IPS-NIHi11 (cell line): ENCODE data around the gene DCTPP1.
"Not testable (repeated sequence)": the region's sequence is repeated elsewhere in the genome, so short reads cannot be mapped to it uniquely, and the experiment has no call there.

ENCODE experiments used
- DNase-seq: peaks from one replicate; pipeline ENCODE4 v3.0.0; 2012; ENCODE audit warnings: mixed read lengths, low spot score

DCTPP1 gene

DNA sequence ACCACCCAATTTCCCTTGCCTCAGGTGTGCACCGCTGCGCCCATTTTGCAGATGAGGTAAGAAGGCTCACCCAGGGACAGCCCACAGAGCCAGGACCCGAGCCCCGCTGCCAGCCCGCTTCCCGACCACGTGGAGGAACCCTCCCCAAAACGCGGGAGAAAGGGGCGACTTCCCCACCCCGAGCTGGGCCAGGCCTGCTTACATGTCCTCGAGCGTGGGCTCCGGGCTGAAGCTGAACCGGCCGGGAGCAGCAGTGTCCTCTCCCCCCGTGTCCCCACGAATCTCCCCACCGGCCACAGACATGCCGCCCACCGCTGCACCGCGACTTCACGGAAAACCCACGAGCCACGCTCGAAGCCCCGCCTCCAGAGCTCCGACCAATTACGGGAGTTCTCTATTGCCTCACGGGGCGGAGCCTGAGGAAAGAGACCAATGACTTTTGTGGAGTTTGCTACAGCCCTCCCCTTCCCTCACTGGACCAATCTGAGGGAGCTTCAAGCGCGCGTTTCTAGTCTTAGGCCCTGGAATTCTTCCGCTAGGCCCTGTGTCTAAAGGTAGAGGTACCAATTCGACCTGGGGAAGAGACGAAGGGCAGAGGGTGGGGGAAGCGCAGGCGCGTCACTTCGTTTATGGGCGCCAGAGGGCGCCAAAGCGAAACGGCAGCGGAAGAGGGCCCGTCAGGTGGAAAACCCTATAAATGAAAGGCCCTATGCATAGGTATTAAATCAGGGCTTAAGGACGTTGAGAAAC lies at the start of gene DCTPP1:
Gene DCTPP1, minus strand, starts transcription at position 353 of the 750 bp plus-strand sequence. Its CDS starts 50 bp downstream, at position 303.
- DNase-seq = peak; percentile 92

DNA sequence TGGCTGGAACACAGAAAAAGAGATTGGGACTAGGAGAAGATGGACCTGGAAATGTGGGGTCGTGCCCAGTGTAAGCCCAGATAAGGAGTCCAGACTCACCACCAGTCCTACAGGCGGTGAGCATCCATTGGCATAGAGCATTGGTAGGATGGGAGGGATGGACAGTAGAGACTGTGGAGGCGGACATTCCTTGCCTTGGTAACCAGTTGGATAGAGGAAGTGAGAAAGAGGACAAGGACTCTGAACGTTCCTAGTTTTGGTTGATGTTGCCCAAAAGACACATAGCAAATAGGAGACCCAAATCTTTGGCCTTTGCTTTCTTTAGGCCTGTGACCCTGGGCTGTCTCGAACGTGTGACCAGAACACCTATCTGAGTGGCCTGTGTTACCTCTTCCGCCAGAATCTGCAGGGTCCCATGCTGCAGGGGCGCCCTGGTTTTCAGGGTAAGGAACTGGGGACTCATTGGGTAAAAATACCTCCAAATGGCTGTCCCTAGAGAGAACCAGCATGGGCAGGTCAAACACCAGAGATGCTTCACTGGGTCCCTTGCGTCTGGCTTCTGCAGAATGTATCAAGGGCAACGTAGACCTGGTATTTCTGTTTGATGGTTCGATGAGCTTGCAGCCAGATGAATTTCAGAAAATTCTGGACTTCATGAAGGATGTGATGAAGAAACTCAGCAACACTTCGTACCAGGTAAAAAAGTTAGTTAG lies 49.1 kb upstream of the DCTPP1 start:
- DNase-seq = no peak

DNA sequence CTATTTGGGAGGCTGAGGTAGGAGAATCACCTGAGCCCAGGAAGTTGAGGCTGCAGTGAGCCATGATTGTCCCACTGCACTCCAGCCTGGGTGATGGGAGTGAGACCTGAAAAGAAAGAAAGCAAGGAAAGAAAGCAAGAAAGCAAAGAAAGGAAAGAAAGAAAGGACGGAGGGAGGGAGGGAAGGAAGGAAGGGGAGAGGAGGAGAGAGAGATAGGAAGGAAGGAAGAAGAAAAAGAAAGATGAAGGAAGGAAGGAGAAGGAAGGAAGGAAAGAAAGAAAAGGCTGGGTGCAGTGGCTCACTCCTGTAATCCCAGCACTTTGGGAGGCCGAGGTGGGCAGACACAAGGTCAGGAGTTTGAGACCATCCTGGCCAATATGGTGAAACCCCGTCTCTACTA lies 47.9 kb upstream of the DCTPP1 start:
- not testable (repeated sequence) for DNase-seq

DNA sequence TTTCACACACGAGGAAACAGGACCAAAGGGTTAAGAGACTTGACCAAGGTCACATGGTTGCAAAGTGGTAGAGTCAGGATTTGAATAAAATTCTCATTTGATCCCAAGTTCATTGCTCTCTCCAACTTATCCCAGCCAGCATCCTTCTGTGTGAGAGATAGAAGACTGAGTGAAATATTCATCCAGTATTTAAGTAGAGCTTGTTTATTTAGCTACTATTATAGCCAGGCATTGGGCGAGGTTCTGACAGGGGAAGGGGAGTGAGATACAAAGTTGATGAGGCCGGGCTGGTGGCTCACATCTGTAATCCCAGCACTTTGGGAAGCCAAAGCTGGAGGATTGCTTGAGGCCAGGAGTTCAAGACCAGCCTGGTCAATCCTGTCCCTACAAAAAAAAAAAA lies 47.2 kb upstream of the DCTPP1 start:
- DNase-seq = no peak

DNA sequence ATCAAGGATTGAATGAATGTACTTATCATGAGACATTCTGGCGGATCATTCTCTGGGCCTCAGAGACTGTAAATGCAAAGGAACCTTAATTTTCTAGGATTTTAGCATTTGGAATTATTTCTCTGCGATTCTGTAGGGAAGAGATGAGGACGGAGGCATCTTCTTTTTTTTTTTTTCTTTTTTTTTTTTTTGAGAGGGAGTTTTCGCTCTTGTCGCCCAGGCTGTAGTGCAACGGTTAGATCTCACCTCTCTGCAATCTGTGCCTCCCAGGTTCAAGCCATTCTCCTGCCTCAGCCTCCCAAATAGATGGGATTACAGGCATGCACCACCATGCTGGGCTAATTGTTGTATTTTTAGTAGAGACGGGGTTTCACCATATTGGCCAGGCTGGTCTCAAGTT lies 44.9 kb upstream of the DCTPP1 start:
- DNase-seq = no peak

DNA sequence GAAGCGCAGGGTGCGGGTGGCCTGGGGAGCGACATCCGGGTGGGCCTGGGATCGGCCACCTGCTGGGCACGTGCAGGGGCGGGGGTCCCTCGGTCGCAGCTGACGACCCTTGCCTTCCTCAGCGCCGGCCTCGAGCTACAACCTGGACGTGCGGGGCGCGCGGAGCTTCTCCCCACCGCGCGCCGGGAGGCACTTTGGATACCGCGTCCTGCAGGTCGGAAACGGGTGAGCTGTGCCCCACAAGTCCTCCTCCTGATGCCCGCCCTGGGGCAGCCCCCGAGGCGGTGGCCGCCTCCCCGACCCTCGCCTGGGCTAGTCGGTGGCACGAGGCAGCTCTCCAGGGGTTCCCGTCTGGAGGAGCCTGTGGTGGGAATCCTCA lies 44.2 kb upstream of the DCTPP1 start:
- no peak for DNase-seq

DNA sequence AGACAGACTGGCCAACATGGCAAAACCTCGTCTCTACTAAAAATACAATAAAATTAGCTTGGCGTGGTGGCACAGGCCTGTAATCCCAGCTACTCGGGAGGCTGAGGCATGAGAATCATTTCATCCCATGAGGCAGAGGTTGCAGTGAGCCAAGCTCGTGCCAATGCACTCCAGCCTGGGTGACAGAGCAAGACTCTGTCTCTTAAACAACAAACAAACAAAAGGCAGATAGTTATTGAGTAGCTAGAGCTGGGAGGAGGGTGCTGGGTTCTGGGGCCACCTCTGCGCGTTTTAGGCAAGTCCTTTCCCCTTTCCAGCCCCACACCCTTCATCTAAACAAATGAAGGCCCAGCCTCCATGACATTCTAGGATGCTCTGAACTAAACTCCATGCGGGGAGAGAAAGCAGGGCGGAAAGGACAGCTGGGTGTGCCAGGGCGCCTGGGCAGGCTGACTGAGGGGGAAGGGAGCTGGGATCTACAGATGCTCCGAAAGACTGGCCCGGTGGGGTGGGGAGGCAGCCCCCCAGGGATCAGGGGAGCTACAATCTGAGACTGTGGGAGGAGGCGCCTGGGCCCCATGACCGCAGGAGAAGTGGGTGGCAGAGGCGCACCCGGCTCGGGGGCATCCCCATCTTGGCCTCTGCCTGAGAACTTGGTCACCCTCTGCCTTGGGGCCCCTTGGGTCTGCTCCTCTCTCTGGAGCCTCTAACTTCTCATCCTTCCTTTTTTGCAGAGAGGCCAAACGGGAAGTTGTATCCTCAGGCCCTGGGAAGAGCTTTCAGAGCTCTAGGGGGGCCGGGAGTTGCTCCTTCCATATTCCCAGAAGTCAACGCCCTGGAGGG lies 43.6 kb upstream of the DCTPP1 start:
- DNase-seq = no peak

DNA sequence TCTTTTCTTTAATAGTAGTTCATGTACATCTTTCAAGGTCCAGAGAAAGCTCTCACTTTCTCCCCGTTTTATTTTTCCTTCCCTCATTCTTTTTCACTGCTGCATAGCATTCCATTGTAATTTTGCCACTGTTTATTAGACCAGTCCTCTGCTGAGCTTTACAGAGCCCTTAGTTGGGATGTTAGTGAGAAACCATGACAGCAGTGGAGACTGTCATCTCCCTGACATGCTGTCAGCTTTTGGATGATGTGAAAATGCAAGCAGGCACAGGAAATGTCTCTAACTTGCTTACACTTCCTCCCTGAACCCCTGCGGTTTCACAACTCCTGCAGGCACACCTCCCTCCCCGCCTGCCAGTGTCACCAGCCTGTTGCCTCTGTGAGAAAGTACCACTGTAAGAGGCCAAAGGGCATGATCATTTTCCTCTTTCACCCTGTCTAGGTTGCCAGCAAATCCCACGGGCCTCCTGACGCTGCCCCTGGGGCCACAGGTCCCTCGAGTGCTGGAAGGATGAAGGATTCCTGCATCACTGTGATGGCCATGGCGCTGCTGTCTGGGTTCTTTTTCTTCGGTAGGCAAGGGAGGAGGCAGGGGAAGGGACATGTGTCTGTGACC lies 42.6 kb upstream of the DCTPP1 start, which contains the start of gene ITGAL:
Gene ITGAL, plus strand, starts transcription at position 415 of the 615 bp plus-strand sequence. Its CDS starts 96 bp downstream, at position 511.
- DNase-seq = no peak

DNA sequence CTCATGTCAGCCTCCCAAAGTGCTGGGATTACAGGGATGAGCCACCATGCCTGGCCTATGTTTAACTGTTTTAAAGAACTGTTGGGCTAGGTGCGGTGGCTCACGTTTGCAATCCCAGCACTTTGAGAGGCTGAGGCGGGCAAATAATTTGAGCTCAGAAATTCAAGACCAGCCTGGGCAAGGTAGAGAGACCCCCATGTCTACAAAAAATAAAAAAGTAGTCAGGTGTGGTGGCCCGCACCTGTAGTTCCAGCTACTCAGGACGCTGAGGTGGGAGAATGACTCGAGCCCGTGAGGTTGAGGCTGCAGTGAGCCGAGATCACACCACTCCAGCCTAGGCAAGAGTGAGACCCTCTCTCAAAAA lies 40.8 kb upstream of the DCTPP1 start:
- no peak for DNase-seq

DNA sequence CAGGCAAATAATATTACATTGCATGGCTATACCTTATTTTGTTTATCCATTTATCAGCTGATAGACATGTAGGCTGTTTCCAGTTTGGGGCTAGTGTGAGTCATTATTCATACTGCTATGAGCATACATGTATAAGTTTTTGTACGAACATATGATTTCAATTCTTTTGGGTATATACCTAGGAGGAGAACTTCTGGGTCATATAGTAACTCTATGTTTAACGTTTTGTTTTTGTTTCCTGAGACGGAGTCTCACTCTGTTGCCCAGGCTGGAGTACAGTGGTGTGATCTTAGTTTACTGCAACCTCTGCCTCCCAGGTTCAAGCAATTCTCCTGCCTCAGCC lies 40.3 kb upstream of the DCTPP1 start:
- no peak for DNase-seq

DNA sequence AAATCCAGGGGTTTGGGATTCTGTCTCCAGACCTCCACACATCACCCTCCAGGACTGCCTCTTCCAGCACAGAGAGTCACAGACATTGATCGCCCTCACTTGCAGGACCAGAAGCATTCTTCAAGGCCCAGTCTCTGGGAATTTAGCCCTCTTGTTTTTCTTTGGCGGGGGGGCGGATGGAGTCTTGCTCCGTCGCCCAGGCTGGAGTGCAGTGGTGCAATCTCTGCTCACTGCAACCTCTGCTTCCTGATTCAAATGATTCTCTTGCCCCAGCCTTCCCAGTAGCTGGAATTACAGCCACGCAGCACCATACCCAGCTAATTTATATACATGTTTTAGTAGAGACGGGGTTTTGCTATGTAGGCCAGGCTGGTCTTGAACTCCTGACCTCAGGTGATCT lies 34.2 kb upstream of the DCTPP1 start:
- no peak for DNase-seq

DNA sequence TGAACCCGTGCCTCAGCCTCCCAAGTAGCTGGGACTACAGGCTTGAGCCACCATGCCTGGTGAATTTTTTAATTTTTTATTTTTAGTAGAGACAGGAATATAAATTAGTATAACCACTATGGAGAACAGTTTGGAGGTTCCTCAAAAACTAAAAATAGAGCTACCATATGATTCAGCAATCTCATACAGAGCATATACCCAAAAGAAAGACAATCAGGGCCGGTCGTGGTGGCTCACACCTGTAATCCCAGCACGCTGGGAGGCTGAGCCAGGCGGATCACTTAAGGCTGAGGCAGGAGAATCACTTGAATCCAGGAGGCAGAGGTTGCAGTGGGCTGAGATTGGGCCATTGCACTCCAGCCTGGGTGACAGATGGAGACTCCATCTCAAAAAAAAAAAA lies 31.6 kb upstream of the DCTPP1 start:
- DNase-seq = not testable (repeated sequence)

DNA sequence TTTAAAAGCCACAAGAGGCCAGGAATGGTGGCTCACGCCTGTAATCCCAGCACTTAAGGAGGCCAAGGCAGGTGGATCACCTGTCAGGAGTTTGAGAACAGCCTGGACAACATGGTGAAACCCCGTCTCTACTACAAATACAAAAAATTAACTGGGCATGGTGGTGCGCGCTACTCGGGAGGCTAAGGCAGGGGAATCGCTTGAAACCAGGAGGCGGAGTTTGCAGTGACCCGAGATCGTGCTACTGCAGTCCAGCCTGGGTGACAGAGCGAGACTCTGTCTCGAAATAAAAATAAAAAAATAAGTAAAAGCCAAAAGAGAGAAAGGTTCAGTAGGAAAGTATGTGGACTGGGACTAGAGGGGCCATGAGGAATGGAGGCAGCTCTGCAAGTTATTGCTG lies 29.6 kb upstream of the DCTPP1 start:
- no peak for DNase-seq

DNA sequence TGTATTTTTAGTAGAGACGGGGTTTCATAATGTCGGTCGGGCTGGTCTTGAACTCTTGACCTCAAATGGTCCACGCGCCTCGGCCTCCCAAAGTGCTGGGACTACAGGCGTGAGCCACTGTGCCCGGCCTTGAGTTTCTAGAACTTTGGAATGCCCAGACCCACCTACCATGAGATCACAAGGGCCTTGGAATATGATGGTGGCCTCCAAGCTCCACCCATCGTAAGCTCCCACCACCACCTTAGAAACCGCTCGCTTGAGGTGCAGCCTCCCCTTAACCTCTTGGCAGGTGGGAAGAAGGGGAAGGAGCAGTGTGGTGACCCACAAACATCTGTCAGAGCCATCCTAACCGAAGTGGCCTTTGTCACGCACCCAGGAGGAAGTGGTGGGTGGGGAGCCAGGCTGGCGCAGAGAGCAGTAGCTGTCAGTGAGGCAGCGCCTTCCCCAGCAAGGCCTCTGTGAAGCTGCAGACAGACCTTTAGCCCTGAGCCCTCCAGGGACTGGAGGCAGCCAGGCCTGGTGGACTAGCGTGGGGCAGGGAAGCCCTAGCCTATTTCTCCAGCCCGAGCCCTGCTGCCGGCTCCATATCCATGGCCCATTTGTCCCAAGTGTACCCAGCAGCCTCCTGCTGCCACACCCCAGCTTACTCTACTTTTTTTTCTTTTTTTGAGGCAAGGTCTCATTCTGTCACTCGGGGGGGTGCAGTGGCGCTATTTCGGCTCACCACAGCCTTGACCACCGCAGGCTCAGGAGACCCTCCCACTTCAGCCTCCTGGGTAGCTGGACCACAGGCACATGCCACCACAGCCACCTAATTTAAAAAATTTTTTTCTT lies 28.9 kb upstream of the DCTPP1 start:
- DNase-seq = no peak

DNA sequence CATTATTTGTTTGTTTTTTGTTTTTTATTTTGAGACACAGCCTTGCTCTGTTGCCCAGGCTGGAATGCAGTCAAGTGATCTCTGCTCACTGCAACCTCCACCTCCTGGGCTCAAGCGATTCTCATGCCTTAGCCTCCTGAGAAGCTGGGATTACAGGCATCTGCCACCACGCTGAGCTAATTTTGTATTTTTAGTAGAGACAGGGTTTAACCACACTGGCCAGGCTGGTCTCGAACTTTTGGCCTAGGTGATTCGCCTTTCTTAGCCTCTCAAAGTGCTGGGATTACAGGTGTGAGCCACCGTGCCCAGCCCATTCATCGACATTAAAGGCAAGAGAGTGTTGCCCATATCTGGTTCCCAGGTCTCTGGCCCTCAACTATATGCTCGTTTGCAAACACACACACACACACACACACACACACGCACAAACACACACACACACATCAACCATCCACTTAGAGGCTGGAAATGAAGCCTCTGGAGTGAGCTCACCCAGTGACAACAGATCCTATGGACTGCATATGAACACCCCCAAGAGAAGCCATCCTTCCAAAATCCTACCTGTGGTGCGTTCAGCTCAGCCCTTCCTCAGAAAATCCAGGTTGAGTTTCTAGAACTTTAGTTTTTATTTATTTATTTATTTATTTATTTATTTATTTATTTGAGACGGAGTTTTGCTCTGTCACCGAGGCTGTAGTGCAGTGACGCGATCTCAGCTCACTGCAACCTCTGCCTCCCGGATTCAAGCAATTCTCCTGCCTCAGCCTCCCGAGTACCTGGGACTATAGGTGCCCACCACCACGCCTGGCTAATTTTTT lies 28.1 kb upstream of the DCTPP1 start:
- no peak for DNase-seq

DNA sequence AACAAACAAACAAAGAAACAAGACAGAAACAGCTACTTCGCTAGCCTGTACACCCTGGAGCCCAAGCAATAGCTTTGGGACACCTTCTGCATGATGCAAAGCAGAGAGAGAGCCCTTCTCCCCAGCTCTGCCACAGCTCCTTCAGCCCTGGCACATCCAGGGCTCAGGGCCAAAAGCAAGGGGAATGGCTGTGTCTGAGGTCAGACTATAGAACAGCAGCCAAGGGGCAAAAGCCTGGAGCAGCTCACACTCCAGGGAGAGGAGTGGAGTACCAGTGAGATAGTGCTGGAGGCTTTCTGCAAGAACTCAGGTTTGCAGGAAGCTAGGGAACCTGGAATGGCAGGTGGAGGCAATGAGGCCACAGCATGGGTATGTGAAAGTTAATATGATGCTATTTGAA lies 27.4 kb upstream of the DCTPP1 start:
- DNase-seq = no peak

DNA sequence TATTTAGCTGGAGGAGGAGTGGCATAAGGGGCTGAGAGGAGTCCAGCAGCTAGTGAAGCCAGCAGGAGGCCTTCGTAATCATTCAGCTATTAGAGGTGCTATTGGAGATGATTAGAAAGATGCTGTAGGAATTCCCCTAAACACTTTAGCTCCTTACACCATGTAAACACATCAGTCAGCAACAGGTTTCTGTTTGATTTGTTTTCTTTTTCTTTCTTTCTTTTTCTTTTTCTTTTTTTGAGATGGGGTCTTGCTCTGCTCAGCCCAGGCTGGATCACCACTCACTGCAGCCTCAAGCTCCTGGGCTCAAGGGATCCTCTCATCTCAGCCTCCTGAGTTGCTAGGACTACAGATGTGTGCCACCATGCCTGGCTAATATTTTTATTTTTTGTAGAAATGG lies 26.5 kb upstream of the DCTPP1 start:
- no peak for DNase-seq

DNA sequence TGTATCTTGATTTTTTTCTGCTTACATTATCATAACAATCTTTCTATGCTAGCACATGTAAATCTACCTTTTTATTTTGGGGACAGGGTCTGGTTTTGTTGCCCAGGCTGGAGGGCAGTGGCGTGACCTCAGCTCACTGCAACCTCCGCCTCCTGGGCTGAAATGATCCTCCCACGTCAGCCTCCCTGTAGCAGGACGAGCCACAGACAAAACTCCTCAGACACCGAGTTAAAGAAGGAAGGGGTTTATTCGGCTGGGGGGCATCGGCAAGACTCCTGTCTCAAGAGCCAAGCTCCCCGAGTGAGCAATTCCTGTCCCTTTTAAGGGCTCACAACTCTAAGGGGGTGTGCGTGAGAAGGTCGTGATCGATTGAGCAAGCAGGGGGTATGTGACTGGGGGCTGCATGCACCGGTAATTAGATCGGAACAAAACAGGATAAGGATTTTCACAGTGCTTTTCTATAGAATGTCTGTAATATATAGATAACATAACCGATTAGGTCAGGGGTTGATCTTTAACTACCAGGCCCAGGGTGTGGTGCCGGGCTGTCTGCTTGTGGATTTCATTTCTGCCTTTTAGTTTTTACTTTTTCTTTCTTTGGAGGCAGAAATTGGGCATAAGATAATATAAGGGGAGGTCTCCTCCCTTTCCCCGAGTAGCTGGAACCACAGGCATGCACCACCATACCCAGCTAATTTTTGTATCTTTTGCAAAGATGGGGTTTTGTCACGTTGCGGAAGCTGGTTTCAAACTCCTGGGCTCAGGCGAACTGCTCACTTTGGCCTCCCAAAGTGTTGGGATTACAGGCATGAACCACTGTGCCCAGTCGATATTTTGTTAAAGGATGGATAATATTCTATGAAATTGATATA lies 23.1 kb upstream of the DCTPP1 start:
- DNase-seq = not testable (repeated sequence)

DNA sequence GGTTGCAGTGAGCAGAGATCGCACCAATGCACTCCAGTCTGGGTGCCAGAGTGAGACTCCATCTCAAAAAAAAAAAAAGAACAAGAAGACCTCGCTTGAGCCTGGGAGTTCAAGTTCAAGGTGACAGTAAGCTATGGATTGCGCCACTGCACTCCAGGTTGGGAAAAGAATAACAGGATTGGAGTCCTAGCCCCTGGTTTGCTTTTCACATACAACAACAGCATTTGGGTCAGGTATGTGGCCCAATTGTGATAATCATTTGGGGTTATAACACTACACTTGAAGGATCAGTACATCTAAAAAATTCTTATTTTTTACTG lies 19.2 kb upstream of the DCTPP1 start:
- no peak for DNase-seq
